VCaP (cell line): ENCODE results near the gene RPL3.

Experiments used
- H3K27ac ChIP-seq: fragments of 450-650 bp; 2 replicates; pipeline ENCODE4 v1.5.1; 2017
- TF ChIP-seq, protein P1 (sequence below): fragments of 450-650 bp; conservative IDR thresholded peaks from 2 replicates; pipeline ENCODE4 v1.5.1; 2017; ENCODE audit warnings: mild to moderate bottlenecking, moderate library complexity

The RPL3 gene

GRCh38 chr22:39317084-39317774, 2.2 kb downstream of the RPL3 start:
- peak overlapping the region; percentile 97 for H3K27ac ChIP-seq
- TF ChIP-seq, protein P1, sequence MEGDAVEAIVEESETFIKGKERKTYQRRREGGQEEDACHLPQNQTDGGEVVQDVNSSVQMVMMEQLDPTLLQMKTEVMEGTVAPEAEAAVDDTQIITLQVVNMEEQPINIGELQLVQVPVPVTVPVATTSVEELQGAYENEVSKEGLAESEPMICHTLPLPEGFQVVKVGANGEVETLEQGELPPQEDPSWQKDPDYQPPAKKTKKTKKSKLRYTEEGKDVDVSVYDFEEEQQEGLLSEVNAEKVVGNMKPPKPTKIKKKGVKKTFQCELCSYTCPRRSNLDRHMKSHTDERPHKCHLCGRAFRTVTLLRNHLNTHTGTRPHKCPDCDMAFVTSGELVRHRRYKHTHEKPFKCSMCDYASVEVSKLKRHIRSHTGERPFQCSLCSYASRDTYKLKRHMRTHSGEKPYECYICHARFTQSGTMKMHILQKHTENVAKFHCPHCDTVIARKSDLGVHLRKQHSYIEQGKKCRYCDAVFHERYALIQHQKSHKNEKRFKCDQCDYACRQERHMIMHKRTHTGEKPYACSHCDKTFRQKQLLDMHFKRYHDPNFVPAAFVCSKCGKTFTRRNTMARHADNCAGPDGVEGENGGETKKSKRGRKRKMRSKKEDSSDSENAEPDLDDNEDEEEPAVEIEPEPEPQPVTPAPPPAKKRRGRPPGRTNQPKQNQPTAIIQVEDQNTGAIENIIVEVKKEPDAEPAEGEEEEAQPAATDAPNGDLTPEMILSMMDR, result no peak

DNA sequence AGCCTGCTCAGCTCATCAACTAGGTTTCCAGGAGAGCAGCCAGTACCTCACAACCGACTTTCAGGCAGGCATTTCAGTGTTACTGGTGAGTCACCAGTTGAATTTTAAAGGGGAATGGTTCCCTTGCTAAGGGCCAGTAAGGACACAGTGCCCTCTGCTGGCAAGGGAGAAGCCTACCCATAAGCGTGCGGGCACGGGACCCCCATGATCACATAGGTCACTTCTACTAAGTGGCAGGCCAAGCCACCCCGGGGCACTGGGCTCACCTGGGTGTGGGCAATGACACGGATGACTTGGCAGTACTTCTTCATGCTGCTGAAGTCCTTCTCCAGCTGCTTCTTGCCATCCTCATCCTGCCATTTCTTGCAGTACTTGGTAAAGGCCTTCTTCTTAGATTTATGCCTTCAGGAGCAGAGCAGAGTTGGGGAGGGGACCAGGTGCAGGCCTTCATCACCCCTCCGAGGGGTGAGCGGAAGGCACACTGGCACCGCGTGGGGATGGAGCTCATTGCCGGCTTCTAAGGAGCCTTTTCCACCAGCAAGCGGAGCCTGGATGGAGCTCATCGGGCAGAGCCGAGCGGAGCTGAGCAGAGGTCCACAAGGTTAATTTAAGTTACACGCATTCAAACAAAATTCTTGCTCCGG, 2.9 kb downstream of the RPL3 start:
- peak overlapping the region; percentile 97 for H3K27ac ChIP-seq
- TF ChIP-seq, protein P1, result peak; percentile 88

DNA sequence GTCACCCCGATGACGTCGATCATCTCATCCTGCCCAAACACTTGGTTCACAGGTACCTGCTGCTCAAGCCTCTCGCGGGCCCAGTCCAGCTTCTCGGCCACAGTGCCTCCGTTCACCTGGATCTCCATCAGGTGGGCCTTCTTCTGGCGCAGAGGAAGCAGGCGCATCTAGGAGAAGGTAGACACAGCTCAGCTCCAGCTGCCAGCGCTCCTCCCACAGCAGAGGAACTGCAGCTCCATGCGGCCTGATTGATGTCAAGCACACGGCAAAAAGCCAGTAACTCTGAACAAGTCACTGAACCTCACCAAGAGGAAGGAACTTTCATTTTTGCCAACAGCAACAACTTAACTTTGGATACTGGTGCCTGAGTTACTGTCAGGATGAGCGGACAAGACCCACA, 4.0 kb downstream of the RPL3 start:
- TF ChIP-seq, protein P1, result no peak
- H3K27ac ChIP-seq, result peak overlapping the region; percentile 97

GRCh38 chr22:39314251-39314971, 5.0 kb downstream of the RPL3 start:
- peak overlapping the region; percentile 97 for H3K27ac ChIP-seq
- TF ChIP-seq, protein P1, result no peak

- peak overlapping the region; percentile 97 for H3K27ac ChIP-seq
- TF ChIP-seq, protein P1, result no peak
Observed at GRCh38 chr22:39313258-39314001, 6.0 kb downstream of the RPL3 start.

- TF ChIP-seq, protein P1, result no peak
- H3K27ac ChIP-seq, result peak overlapping the region; percentile 97
Observed at GRCh38 chr22:39312410-39312809, 7.0 kb downstream of the RPL3 start.
